GM15510 (cell line): ENCODE results near the gene KCNK4.
A peak's percentile ranks its signal among the peaks of the same experiment; 100 is the strongest.

Source experiments
- POLR2A ChIP-seq: IDR thresholded peaks from 3 replicates; pipeline ENCODE4 v1.6.1; 2011; ENCODE audit warnings: borderline replicate concordance; ENCODE audit not compliant: insufficient read length; ENCODE audit errors: extremely low read depth

KCNK4 gene

DNA sequence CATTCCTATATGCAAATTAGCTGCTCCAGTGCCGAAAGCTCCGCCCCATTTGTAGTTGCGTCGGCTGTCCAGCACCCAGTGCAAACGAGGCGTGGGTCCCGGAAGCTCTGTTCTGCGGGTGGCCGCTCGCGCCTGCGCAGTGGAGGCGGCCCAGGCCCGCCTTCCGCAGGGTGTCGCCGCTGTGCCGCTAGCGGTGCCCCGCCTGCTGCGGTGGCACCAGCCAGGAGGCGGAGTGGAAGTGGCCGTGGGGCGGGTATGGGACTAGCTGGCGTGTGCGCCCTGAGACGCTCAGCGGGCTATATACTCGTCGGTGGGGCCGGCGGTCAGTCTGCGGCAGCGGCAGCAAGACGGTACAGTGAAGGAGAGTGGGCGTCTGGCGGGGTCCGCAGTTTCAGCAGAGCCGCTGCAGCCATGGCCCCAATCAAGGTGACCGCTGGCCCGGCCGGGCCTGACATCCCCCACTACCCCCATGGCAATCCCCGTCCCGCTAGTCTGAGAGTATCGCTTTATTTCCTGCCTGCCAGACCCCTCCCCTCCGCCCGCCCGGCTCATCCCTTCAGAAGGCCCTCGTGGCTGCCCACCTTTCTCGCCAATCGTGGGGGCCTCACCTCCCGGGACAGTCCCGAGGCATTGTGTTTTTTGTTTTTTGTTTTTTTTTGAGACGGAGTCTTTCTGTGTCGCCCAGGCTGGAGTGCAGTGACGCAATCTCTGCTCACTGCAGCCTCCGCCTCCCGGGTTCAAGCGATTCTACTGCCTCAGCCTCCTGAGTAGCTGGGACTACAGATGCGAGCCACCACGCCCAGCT, 27.1 kb downstream of the KCNK4 start, which contains the start of gene PRDX5:
Gene PRDX5, plus strand, starts transcription at position 161 of the 805 bp plus-strand sequence. Its CDS starts 95 bp downstream, at position 256.
- peak; percentile 79 for TF ChIP-seq POLR2A

DNA sequence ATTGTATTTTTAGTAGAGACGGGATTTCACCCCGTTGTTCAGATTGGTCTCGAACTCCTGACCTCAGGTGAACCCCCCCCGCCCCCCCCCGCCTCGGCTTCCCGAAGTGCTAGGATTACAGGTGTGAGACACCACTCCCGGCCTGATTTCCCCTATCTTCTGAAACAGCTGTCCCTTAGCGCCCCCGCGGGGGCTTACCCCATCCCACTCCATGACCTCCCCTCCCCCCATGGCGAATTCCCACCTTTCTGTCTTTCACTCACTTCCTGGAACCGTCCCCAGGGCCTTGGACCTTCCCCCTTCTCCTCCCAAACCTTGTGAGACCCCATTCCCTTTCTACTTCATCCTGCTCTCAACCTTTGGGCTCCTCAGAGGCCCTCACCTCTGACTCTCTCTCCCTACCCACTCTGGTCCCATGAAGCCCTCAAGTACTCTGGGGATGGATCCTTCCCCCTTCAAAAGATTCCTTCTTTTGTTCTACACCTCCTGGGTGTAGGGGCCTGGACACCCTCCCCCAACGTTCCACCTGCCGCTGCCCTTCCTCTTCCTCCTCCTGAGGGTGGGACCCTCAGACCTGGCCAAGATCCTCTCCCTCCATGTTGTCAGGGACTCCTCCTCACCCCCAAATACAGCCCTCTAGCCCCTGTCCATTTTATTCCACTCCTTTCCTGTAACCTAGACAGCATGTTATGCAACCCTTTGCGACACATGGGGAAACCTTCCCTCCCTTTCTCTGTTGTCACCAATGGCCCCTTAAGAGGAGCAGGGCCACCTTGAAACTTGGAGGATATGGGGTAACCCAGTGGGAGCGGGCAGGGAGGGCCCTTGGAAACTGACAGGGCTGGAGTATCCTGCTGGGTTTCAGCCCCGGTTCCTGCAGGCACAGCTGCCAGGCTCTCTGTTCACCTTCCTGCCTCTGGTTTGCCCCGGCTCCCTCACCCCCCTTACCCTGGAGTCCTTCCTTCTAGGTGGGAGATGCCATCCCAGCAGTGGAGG, 28.0 kb downstream of the KCNK4 start:
- no peak for TF ChIP-seq POLR2A

DNA sequence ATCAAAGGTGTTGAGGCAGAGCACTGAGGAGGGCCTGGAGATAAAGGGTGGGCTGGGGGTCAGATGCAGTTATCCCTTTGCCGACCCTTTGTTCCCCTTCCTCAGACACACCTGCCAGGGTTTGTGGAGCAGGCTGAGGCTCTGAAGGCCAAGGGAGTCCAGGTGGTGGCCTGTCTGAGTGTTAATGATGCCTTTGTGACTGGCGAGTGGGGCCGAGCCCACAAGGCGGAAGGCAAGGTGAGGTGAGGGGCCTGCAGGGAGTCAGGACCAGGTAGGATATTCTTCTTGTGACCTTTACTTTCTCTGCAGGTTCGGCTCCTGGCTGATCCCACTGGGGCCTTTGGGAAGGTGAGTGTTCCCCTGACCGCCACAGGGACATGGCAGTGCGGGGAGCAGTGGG, 29.5 kb downstream of the KCNK4 start:
- no peak for TF ChIP-seq POLR2A

DNA sequence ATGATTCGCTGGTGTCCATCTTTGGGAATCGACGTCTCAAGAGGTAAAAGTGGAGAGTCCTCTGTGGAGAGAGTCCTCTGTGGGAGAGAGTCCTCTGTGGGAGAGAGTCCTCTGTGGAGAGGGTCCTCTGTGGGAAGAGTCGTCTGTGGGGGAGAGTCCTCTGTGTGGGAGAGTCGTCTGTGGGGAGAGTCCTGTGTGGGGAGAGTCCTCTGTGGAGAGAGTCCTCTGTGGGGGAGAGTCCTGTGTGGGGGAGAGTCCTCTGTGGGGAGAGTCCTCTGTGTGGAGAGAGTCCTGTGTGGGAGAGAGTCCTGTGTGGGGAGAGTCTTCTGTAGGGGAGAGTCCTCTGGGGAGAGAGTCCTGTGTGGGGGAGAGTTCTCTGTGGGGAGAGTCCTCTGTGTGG, 29.9 kb downstream of the KCNK4 start:
- TF ChIP-seq POLR2A = no peak

DNA sequence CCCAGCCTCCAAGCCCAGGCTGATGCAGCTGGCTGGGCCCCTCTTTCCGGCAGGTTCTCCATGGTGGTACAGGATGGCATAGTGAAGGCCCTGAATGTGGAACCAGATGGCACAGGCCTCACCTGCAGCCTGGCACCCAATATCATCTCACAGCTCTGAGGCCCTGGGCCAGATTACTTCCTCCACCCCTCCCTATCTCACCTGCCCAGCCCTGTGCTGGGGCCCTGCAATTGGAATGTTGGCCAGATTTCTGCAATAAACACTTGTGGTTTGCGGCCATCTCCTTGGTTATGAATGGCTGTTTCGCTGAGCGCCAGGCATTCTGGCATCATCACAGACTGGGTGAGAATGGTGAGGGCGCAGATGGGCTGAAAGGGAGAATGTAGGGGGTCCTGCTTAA, 30.4 kb downstream of the KCNK4 start:
- TF ChIP-seq POLR2A = no peak

DNA sequence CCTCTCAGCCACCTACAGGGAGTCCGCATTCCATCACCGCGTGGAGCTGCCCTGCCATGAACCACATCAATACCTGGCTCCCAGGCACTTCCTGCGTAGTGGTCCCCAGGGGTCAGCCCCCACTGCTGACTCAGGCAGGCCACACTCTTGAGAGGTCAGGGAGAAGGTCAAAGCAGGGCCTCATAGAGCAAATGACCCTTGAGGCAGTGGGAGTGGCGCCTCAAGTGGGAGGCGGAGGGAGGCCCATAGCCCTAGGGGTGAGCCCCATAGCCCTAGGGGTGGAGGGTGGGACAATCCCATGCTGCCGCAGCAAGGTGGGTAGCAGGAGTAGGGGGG, 31.8 kb downstream of the KCNK4 start:
- no peak for TF ChIP-seq POLR2A

DNA sequence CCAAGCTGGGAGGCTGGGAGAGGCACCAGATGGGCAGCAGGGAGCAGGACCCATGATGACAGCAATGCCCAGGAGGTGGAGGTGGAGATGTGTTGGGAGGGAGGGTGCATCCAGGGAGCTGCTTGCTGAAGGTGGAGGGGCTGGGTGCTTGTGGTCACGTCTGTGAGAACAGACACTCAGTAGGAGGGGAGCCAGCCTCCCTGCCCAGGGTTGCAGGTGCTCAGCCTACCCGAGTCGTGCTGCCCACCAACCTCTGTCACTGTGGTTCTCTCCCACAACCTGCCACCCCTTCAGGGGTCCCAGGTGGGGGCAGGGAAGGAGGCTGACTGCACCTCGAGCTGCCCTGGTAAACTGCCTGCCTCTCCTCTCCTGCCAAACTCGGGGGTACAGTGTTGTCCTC, 32.3 kb downstream of the KCNK4 start:
- TF ChIP-seq POLR2A = no peak

DNA sequence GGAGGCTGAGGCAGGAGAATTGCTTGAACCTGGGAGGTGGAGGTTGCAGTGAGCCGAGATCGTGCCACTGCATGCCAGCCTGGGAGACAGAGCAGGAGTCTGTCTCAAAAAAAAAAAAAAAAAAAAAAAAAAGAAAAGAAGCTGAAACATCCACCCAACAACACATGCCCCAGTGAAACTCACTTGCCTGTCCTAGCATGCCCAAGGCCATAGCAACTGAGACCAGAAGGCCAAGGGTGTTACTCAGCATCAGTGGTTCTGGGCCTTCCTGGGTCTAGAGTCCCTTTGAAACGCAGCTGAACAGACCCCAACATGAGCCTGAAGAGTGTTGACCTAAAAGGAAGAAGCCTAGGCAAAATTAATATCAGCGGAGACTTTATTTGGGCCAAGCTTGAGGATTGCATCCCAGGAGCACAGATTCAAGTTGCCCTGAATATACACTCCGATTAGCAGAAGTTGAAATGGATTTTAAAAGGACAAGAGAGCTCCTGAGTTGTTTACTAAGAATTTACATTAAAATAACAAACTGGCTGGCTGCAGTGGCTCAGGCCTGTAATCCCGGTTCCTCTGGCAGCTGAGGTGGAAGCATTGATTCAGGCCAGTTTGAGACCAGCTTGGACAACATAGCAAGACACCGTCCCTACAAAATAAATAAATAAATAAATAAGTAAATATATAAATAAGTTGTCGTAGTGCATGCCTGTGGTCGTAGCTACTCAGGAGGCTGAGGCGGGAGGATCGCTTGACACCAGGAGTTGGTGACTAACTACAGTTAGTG, 33.8 kb downstream of the KCNK4 start:
- no peak for TF ChIP-seq POLR2A

DNA sequence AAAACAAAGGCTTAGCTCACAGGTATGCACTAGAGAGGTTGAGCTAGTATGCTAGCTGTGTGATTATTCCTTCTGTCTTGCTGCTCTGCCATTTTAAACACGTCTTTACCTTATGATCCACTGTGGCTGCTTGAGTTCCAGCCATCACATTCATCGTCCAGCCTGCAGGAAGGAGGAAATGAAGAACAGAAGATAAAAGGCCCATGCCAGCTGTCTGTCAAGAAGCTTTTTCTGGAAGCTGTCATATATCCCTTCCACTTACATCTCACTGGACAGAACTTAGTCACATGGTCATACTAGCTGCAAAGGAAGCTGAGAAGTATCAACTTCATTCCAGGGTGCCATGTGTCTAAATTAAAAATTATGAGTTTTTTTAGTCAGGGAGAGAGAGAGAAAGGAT, 36.3 kb downstream of the KCNK4 start:
- TF ChIP-seq POLR2A = no peak

DNA sequence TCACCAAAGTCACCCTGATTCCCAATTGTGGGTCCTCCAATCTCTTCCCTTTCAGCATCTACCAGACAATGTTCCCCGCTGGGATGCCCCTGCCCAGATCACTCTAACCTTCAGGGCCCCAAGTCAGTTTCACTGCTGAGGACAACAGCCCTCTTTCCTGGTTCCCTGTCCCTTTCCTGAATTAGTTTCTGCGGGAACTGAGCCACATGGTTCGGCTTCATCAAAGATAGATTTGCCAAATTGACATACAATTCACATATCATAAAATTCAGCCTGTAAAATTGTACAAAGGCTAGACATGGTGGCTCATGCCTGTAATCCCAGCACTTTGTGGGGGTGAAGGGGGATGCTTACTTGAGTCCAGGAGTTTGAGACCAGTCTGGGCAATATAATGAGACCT, 36.9 kb downstream of the KCNK4 start:
- no peak for TF ChIP-seq POLR2A

DNA sequence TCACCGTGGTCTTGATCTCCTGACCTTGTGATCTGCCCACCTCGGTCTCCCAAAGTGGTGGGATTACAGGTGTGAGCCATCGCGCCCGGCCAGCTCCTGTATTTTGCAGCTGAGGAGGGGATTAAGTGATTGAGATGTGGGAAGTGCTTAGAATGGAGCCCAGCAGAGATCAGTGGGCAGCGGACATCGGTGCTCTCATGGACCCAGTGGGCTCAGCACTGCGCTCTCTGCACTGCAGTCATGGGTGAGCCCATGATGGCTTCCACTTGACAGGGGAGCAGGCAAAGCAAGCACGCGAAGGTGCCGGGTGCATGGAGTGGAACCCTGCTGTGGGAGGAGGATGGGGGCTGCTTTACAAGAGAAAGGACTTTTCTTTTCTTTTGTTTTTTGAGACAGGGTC, 39.8 kb downstream of the KCNK4 start:
- no peak for TF ChIP-seq POLR2A

DNA sequence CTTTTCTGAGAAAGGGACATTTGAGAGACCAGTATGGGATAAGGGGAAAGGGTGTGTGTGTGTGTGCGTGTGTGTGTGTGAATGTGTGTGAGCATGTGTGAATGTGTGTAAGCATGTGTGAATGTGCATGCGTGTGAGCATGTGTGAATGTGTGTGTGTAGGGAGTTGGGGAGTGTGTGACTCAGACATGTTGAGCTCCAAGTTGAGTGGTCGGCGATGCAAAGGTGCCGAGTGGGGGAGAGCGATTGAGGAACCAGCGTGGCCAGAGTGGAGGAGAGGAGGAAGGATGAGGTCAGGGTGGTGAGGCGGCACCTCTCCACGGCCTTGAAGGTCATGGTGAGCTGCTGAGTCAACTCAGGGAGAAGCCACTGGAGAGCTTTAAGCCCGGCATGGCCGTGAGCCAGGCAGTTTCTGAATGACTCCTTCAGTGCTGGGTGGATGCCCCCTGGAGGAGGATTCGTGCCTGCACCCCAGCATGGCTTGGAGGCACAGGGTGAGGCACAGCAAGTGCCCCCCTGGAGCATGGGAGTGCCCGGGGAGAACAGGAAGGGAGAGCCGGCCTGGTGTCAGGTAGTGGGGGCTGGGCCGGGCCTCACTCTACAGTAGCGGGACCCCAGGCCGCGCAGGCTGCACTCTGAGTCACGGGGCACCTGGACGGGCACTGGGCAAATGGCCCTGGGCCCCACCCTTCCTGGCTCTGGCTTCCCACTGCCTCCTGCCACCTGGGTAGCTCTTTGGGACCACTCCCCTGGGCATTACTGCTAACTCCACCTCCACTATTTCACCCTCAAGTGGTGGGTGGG, 40.7 kb downstream of the KCNK4 start:
- TF ChIP-seq POLR2A = no peak

DNA sequence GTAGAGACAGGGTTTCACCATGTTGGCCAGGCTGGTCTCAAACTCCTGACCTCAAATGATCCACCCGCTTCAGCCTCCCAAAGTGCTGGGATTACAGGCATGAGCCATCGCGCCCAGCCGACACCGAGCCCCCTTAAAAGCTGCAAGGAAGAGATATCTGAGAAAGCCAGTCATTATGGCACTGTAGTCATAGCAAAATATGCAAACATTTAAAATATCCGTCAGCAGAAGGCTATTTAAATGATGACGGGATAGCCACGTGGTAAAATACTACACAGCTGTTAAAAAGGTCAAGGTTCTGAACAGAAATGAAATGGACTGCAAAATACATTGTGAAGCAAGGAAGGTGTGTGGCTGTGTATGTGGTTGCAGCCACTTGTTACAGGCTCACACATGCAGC, 42.5 kb downstream of the KCNK4 start:
- no peak for TF ChIP-seq POLR2A
